COLO668 (cell line): Measurements from ENCODE around the gene LYPD6B.
"Not testable (repeated sequence)": the region's sequence is repeated elsewhere in the genome, so short reads cannot be mapped to it uniquely, and the experiment has no call there.

Source experiments
- DNase-seq: peaks from one replicate; lab custom pipeline; 2025; ENCODE audit not compliant: unreplicated experiment; lab: John Stamatoyannopoulos, UW

LYPD6B gene

DNA sequence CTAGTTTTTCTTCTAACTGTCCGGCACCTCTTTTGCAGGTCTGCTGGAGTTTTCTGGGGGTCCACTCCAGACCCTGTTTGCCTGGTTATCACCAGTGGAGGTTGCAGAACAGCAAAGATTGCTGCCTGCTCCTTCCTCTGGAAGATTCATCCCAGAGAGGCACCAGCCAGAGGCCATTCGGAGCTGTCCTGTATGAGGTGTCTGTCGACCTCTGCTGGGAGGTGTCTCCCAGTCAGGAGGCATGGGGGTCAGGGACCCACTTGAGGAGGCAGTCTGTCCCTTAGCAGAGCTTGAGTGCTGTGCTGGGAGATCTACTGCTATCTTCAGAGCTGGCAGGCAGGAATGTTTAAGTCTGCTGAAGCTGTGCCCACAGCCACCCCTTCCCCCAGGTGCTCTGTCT is 218.4 kb downstream of the LYPD6B start:
- not testable (repeated sequence) for DNase-seq

DNA sequence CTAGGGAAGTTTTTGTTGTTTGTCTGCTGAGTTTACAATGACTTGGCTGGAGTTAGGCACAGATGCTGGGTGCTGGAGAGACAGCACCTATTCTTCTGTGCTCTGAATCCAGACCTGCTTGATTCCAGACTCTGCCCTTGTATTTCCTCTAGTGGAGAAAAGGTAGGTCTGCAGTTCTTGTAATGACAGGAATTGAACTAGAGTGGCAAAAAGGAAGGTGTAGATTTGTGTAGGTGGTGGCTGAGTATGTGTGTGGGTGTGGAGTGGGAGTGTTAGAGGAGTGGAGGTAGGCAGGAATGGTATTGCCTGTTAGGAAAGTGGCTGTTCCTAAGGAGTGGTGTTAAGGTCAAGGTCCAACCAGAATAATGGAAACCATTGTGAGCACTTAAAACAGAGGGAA is 220.0 kb downstream of the LYPD6B start:
- no peak for DNase-seq

DNA sequence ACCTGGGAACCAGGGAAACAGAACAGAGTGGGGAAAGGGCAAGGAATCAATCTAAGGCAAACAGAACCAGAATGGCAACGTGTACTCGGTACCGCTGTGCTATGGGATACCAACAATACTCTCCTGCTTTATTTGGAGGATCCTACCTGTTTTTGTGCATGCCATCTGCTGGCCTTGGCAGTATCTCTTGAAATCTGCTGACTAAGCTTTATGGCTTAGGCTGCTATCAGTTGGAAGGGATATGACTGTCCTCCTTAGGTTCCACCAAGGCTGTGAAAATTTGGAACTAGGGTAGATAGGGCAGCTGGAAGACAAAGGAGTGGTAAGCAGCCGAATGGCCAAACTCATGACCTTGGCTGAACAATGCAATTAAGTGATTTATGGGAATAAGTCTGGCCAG is 220.6 kb downstream of the LYPD6B start:
- no peak for DNase-seq

DNA sequence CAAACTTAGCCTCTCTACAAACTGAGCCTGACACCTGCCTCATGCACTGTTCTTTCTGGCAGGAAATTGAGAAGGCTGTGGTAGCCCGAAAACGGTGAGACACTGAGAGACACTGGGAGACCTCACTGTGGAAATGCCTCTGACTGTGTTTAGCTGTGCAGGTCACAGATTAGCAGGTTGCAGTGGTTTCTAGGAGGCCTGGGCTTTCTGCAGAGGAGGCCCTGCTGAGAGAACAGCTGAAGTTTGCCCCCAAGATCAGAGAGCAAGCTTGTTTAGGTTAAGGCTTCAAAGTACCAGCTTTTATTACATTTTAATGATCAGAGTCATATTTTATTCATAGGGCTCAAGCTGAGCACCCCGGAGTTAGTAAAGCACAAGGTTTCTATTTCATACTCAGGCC is 223.2 kb downstream of the LYPD6B start:
- no peak for DNase-seq
